Thoracic aorta (tissue), 2 donors: ENCODE results near the gene MYL6B. TPM values are rescaled to one million over a fixed set of nuclear protein-coding genes. Genes with fewer than 3 reads are reported as not detected.

ENCODE experiments used
- ATAC-seq: fragments of 150-250 bp; one replicate; pipeline ENCODE4 v1.8.0; 2017; ENCODE audit warnings: low read depth; ENCODE audit not compliant: insufficient number of reproducible peaks, low FRiP score
- DNase-seq: peaks from one replicate; pipeline ENCODE4 v3.0.0-alpha.2; 2020; ENCODE audit warnings: low spot score
- H3K27ac ChIP-seq, 2 donors: fragments of 200-600 bp; sonication (generic); 1 replicate in 1 of 2; 2 replicates in 1 of 2; pipeline ENCODE4 v1.5.1; 2016; ENCODE audit warnings: mild to moderate bottlenecking in 2 of 2, moderate library complexity in 2 of 2
- H3K27me3 ChIP-seq: fragments of 200-600 bp; sonication (generic); replicated peaks from 2 replicates; pipeline ENCODE4 v1.6.0; 2016; ENCODE audit warnings: mild to moderate bottlenecking; ENCODE audit not compliant: insufficient read depth
- H3K36me3 ChIP-seq: fragments of 200-600 bp; sonication (generic); one replicate; pipeline ENCODE4 v1.5.1; 2016
- H3K4me1 ChIP-seq, 2 donors: fragments of 200-600 bp; sonication (generic); 1 replicate in 1 of 2; 2 replicates in 1 of 2; pipeline versions ENCODE4 v1.5.1 to v1.6.0; 2016; ENCODE audit warnings: low read depth in 2 of 2, mild to moderate bottlenecking in 1 of 2; ENCODE audit not compliant: control insufficient read depth in 1 of 2
- H3K4me3 ChIP-seq: fragments of 200-600 bp; sonication (generic); 2 replicates; pipeline ENCODE4 v1.5.1; 2016; ENCODE audit warnings: mild to moderate bottlenecking
- H3K9me3 ChIP-seq: fragments of 200-600 bp; sonication (generic); 2 replicates; pipeline ENCODE4 v1.5.1; 2016
- total RNA-seq, 2 donors: library from RNA; depleted of rRNA; stranded (reverse); fragments of >200 nt; gene quantifications; one replicate each; pipeline versions ENCODE4 v1.1.0 to v1.2.3, GENCODE V29; 2016
- TF ChIP-seq, protein P1 (sequence below): fragments of 200-600 bp; sonication (generic); IDR thresholded peaks from one replicate; pipeline ENCODE4 v1.5.1; 2019; ENCODE audit warnings: antibody characterized with exemption

Gene MYL6B
- total RNA-seq, 2 donors from 2014 or later = 17.1 to 19.1 TPM

DNA sequence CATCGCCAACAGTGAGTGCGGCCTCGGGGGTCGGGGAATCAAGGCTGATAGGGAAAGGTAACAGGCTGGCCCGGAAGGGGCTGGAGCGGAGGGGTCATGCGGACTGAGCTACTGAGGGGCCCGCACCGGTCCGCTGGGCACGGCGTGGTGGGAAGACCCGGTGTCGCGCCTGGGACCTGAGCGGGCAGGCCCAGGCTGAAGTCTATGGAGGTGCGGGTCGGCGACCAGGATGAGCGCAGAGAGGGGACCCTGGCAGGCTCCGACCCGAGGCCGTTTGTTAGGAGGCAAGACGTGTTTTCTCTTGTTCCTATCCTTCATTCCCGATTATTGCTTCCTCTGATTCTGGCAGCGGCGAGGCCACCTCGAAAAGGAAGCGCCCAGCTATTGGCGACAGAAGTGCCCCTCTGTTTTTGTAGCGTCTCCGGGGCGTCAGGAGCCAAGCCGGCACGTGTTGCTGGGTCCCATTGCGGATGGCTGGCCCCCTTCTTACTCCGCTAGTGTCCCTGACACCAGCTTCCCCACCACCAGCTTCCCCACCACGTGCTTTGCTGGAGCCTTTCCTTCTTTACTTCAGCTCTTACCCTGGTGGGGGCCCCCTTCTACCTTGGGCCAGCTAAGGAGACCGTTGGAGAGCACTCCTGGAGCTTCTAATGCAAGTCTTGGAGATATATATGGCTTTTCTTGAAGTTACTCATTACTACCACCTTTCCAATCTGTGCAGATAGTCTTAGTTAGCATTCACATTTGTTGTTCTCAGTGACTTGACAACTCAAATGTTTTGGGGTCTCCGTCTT, 47.4 kb upstream of the MYL6B start:
- no peaks in the 10 kb centered on the region for H3K9me3 ChIP-seq
- peak overlapping the region; percentile 90 for H3K4me3 ChIP-seq
- peaks cover 5 to 26% of the 10 kb centered on the region in 2 donors for H3K4me1 ChIP-seq
- TF ChIP-seq, protein P1, sequence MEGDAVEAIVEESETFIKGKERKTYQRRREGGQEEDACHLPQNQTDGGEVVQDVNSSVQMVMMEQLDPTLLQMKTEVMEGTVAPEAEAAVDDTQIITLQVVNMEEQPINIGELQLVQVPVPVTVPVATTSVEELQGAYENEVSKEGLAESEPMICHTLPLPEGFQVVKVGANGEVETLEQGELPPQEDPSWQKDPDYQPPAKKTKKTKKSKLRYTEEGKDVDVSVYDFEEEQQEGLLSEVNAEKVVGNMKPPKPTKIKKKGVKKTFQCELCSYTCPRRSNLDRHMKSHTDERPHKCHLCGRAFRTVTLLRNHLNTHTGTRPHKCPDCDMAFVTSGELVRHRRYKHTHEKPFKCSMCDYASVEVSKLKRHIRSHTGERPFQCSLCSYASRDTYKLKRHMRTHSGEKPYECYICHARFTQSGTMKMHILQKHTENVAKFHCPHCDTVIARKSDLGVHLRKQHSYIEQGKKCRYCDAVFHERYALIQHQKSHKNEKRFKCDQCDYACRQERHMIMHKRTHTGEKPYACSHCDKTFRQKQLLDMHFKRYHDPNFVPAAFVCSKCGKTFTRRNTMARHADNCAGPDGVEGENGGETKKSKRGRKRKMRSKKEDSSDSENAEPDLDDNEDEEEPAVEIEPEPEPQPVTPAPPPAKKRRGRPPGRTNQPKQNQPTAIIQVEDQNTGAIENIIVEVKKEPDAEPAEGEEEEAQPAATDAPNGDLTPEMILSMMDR = no peak
- H3K27ac ChIP-seq = peak overlapping the region; percentile 80 to 86
- H3K27me3 ChIP-seq = no peaks in the 10 kb centered on the region
- DNase-seq (no peak), ATAC-seq (no peak)
- peaks cover 25% of the 10 kb centered on the region for H3K36me3 ChIP-seq

DNA sequence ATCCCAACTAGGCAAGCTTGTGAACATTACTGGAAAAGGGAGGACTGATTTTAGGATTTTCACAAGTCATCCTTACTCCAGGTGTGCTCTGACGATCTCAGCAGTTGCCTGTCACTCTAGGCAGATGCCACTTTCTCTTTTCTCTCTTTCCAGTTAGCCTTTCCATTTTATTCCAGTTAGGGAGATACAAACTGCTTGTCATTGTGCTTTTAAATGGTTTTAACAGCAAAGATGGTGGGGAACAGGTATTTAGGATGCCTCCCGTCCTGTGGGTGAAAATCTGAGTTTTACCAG, 46.8 kb upstream of the MYL6B start:
- Histone ChIP-seq H3K27me3 (no peaks in the 10 kb centered on the region), H3K9me3 (no peaks in the 10 kb centered on the region), H3K4me1 (peaks cover 5 to 26% of the 10 kb centered on the region in 2 donors), H3K27ac (no peak overlapping the region), H3K36me3 (peaks cover 30% of the 10 kb centered on the region), H3K4me3 (peak overlapping the region; percentile 90)
- TF ChIP-seq, protein P1 = no peak
- no peak for ATAC-seq
- DNase-seq = no peak

DNA sequence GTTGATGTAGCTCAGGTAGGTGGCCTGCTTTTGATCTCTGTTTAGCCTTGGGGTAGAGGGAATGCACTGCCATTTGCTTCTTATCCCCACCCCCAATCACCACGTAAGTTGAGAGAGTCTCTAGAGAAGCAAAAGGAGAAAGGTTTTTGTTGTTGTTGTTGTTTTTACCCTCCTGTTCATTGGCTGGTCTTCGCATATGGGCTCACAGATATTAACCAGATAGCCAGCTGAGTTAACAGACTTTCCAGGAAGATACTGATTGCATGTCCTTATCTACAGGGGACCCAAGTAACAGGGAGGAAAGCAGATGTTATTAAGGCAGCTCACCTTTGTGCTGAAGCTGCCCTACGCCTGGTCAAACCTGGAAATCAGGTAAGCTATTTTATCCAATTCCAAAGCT, 45.1 kb upstream of the MYL6B start:
- Histone ChIP-seq H3K27ac (no peak overlapping the region), H3K27me3 (no peaks in the 10 kb centered on the region), H3K36me3 (peaks cover 45% of the 10 kb centered on the region), H3K9me3 (no peaks in the 10 kb centered on the region), H3K4me1 (peaks cover 5 to 26% of the 10 kb centered on the region in 2 donors), H3K4me3 (no peak overlapping the region)
- ATAC-seq (no peak), DNase-seq (no peak)
- TF ChIP-seq, protein P1 = no peak

DNA sequence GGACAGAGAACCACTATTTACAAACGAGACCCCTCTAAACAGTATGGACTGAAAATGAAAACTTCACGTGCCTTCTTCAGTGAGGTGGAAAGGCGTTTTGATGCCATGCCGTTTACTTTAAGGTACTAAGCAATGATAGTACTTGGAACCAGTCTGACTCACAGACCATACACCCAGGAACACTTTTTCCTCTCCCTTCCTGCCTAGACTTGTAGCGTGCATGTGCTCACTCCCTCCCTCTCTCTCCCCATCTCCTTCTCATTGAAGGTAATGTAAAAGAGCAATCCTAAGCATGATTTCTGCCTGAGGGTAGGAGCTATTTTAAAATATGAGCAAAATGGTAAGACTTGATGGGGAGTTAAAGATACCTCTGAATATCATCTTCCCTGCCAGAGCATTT, 41.8 kb upstream of the MYL6B start:
- DNase-seq = no peak
- Histone ChIP-seq H3K9me3 (no peaks in the 10 kb centered on the region), H3K4me3 (no peak overlapping the region), H3K36me3 (peaks cover 56% of the 10 kb centered on the region), H3K4me1 (peaks cover 2 to 13% of the 10 kb centered on the region in 2 donors), H3K27me3 (no peaks in the 10 kb centered on the region), H3K27ac (no peak overlapping the region)
- no peak for ATAC-seq
- TF ChIP-seq, protein P1 = no peak

DNA sequence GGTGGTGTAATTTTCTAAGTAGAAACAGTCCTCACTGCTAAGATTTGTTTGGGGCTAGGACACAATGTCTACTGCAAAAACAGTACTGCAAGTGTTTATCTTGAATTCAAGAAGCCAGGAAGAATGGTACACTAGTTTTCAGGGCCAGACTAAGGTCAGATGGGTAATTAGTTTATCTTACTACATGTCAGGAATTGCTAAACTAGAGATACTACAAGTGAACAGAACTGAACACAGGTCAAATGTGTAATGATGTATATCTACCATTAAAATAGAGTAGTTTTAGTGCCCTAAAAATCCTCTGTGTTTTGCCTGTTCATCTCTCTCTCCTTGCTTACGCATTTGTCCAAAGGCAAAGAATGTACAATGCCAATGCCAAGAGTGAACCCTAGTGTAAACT, 38.3 kb upstream of the MYL6B start:
- Histone ChIP-seq H3K9me3 (no peaks in the 10 kb centered on the region), H3K27me3 (no peaks in the 10 kb centered on the region), H3K36me3 (peaks cover 41% of the 10 kb centered on the region), H3K27ac (no peak overlapping the region), H3K4me3 (no peak overlapping the region), H3K4me1 (peaks cover 5 to 14% of the 10 kb centered on the region in 2 donors)
- TF ChIP-seq, protein P1 = no peak
- DNase-seq (no peak), ATAC-seq (no peak)
